NCI-H446 (cell line): Measurements from ENCODE around the gene NFKB2.

Experiments
- DNase-seq, 2 experiments: peaks; one replicate each; lab custom pipeline; 2025; lab: John Stamatoyannopoulos, UW

Gene NFKB2

DNA sequence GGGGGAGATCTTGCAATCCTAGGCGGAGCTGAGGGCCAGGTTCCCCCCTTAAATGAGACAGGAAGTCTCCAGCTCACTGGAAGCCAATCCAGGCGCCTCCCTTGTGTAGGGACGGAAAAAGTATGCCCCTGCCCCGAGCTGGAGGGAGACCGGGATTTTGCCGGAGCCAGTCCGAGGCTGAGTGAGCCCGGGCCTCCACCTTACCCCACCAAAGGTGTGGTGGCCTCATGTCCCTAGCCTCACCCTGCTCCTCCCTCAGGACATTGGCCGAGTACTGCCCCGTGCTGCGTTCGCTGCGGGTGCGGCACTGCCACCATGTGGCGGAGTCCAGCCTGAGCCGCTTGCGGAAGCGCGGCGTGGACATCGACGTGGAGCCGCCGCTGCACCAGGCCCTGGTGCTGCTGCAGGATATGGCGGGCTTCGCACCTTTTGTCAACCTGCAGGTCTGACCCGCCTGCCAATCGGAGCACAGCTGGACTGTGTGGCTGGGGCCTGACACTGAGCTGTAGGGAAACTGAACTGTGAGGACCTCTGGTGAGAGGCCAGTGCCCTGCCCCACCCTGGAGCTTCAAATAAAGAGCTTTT, 27.1 kb downstream of the NFKB2 start:
- DNase-seq, result no peak

DNA sequence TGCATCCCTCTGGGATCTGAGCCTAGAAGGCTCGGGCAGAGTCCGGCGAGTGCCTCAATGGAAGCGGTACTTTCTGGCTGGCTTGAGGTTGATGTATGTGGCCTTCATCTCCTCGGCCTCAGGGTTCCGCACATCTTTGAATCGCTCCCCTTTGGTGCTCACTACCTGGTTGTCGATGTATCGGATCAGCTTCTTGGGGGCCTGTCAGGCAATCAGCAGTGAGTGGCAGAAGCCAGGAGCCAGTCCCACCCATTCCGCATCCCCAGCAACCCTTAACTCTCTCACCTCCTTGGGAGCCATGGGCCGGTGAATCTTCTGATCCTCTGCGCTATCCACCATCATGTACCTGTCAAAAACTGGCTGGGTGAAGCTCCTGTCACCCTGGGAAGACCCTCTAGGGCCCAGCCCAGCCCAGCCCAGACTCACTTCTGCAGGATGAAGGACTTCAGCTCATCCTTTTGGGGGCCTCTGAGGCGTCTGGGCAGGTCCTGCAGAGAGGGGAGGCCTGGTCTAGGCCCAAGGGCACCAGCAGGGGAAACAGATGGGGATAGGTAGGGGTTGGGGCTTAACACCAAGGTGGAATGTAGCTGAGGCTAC, 28.0 kb downstream of the NFKB2 start:
- no peak for DNase-seq

DNA sequence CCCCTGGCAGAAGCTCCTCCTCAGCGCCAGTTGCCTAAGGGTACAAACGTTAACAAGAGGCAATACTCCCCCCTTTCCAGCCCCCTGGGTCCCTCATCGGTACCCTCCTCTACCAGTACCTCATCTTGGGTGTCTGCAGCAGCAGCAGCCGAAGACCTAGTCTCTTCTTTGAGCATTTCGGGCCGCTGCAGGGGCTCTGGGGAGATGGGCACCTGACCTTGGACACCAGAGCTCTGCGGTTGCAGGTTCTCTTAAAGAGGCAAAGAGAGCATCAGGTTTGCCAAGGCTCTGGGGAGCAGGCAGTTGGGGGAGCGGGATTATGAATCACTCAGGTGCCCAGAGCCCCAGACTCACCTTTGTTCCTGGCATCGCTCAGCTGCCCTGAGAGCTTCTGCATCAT, 28.6 kb downstream of the NFKB2 start:
- no peak for DNase-seq

DNA sequence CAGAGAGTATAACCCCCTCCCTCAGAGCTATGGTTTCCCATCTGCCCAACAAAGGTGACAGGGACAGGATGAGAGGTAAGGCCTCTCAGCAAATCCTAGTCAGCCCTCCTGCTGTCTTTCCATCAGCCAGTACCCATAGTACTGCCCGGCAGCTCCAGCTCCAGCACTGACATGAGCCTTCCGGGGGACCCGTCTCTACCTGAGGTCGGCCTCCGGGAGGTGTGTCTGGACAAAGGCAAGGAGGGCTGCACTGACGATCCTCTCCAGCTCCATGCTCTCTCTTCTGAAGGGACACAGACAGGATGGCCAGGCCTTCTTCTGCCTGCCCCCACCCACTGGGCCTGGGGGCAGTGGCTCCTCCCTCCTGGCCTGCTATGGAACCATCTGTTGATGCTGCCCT, 29.4 kb downstream of the NFKB2 start:
- DNase-seq, result no peak

DNA sequence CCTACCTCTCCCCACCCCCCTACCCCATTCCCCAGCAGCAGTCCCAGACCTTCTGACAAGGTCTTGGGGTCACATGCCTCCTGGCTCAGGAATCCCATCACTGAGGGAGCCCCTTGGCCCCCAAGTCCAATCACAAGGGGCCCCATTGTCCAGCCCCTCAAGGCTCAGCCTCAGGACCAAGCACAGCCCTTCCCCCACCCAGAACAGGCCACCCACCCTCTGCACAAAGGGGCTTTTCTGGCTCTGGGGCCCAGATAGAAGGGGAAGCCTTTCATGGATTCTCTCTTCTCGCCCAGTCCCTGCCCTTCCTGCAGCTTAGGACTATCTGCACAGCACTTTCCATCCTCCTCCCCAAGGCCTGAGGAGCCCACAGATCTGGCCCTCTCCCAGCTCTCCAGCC, 29.9 kb downstream of the NFKB2 start:
- no peak for DNase-seq

DNA sequence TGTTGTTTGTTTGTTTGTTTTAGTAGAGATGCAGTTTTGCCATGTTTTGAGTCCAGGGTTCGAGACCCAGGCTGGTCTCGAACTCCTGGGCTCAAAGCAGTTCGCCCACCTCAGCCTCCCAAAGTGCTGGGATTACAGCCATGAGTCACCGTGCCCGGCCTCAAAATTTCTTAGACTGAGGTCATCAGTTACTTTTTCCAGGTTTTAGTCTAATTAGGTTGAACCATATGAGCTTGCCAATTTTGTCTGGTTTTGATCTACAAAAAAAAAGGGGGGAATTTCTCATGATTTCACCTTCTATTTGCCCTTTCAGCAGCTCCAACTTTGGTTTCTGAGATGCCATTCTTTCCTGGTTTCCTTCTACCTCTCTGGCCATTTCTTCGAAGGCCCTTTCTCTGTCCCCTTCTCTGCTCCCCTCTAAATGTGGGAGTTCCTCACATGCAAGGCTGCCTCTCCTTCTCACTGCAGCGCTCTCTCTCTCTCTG, 31.3 kb downstream of the NFKB2 start:
- no peak for DNase-seq

DNA sequence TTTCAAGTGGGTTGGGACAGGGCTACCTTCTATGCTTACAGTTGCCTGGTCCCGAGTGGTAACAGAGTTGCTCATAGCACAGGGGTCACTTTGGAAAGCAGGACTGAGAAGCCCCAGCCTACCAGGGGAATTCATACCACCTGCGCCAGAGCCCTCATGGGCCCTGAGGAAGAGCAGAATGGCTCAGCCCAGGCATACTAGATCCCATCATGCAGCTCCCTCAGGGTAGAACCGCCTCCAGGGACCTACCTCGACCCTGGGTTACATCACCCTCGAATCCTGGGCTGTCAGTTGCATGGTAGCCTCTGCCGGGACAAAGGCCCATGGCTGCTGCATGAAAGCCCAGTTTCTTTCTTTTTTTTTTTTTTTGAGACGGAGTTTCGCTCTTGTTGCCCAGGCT, 34.0 kb downstream of the NFKB2 start:
- DNase-seq, result no peak

DNA sequence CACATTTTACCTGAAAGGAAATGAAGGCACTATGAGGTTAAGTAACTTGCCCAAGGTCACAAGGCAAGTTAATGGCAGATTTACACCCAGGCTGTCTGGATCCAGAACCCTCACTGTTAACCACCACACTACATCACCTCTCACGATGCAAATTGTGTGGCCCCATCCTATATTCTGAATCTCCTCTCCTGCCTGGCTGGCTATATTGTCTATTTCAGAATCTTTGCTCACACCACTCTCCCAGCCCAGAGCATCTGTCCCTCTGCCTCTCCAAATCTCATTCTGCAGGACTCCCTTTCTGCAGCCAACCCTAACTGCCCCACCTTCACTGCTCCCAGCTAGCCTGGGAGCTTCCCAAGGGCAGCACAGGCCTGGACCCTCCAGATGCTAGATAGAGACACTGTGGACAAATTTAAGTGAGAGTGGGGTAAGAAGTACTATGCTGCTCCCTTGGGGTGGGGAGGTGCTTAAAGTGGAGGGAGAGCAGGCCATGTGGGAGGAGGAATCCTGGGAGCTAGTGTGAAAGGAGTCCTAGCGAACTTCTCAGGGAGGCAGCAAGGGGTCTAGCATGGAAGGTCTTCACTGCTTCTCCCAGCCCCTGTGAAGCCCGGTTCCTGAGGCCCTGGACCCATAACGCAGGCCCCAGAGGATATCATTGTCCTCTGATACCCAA, 36.1 kb downstream of the NFKB2 start:
- no peak for DNase-seq

DNA sequence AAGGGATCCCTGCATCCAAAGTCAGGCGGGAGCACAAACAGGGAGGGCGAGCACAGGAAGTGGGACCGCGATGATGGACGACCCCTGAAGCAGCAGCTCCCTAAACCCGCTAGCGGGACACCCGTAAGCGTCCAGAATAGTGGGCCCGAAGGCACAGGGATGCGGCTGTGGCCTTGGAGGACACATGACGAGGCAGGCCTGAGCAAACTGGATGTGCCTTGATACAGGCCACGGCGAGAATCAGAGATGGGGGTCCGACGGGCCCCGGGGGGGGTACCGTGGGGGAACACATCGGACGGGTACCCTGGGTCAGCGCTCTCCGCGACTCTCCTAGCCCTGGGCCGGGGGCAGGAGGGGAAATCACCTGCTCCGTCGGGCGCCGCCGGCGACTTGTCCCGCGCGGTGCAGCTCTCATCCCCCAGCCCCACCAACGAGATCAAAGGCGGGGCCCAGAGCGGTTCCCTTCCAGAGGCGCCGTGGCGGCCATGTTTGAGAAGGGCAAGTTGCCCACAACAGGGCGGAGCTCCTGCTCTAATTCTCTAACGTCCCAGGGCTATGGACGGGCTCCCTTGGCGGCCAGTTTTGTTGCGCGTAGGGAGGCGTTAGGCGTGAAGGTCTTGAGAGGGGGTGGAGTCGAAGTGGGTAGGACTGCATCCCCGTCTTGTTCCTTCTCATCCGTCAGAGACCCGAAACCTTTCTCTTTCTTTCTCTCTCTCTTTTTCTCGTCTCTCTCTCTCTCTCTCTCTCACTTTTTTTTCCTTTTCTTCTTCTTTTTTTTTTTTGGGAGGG, 36.9 kb downstream of the NFKB2 start, which contains the start of gene CUEDC2:
CUEDC2 (minus strand) TSS at position 413 of the 789 bp plus-strand sequence. CDS start 7,386 bp downstream, outside the sequence.
- peak; percentile 86 to 96 for DNase-seq

DNA sequence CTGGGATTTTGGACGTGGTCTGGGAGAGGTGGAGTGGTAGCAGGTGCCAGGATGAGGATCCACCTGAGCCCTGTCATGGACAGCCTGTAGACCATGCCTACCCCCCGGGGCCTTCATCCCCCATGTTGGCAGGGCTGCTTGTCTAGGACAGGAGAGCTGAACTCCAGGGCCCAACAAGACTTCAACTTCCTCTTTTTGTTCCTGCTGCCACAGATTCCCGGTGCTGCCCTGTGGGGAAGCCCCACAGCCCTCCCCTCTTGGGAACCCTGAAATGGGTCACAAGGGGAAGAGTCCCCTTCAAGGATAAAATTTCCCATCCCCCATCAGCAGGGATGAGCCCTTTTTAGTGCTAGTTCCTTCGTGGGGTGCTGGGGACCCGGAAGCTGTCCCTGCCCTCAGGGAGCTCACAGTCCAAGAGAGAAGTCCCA, 38.1 kb downstream of the NFKB2 start:
- DNase-seq, result no peak

DNA sequence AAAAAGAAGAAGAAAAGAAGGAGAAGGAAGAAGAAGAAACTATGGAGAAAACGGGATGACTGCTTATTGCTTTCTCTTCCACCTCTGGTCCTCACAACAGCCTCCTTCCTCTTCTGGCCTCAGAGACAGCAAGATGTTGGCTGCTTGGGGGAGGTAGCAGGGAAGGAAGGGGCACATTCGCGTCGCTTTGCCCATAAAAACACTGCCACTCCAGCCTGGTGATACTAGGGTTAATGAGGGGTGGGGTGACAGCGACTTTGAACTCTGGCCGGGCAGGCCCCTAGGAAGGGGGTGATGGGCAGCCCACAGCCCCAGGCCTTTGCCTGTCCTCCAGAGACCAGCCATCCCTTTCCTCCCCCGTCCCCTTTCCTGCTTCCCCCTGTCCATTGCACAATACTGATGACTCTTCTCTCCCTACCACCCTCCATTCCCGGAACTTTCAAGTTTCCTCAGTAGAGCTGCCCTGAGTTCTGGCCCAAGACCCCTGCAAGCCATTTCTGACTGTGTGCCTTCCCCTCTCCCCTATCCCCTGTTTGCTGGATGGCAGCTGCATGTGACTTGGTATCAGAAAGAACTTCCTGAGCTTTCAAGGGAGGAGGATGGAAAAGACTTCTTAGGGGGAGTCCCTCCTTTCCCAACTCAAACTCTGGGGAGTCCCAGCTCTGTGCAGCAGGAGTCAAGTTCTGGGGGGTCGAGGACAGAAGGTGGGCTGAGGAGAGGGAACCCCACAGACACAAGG, 39.1 kb downstream of the NFKB2 start:
- no peak for DNase-seq

DNA sequence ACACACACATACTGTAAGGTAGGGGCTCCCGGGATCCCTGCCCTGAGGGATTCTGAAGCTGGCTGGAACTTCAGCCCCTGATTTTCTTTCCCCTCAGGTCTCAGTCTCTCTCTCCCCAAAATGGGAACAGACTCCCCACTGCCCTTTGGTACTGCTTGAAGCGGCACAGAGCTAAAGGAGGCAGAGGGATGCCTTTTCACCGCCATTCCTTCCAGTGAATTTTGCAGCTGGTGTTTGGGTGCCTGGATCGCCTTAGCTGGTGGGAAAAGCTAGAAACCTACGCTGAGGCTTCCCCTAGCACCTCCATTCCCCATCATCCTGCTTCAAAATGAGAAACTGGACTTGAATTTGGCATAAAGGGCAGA, 39.6 kb downstream of the NFKB2 start:
- no peak for DNase-seq

DNA sequence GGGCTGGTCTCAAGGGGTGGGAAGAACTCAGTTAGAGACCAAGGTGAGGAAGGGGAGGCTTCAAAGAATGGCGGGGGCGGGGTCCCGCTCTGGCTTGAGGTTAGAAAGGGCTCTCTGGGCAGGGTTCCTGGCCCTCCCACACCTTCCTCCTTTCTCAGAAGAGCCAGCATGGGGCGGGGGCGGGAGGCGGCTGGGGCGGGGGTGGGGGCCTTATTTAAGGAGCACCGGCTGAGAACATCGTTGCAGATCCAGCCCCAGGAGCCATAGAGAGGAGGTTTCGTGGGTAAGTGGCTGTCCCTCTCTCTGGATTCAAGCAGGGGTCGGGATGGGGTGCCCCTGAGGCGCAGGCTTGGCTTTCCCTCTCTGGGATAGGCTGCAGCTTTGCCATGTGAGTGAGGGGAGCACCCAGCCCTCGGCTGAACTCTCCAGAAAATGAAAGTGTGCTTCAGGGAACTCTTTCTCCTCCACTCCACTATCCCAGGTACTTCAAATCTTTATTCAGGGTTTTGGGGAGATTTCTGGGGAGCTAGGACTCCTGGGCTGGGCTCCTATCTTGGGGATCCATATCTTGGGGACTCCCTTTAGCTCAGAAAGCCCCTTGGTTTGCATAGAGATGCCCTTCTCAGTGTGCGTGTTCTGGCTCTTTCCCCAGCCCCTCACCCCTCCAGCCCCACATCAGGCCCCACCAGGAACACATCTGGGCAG, 40.2 kb downstream of the NFKB2 start:
- no peak for DNase-seq

DNA sequence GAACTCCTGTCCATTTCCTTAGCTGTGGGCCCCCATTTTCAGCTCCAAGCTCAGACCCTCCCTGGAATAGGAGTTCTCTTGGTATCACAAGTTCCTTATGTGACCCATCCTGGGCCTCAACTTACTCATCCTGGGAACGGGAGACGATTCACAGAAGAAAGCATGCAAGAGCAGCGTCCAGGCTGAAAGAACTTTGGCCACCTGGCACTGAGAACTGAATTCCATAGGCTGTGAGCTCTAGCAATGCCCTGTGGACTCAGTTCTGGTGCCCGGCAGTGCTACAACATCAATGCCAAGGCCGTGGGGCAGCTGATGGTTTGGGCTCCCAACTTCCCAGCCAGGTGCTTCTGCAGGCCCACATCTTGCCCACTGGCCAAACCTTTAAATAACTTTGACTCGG, 40.8 kb downstream of the NFKB2 start:
- no peak for DNase-seq

DNA sequence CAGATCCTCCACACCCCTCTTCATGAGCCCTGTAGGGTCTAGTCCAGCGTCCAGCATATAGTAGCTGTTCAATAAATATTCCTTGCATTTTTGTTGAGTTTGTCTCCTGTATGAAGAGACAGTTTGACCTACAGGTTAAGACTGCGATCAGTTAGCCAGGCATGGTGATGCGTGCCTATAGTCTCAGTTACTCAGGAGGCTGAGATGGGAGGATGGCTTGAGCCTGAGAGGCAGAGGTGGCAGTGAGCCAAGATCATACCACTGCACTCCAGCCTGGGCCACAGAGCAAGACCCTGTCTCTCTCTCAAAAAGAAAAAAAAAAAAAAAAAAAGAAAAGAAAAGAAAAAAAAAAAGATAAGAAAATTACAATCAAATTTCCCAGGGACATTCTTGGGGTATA, 42.0 kb downstream of the NFKB2 start:
- DNase-seq, result no peak

DNA sequence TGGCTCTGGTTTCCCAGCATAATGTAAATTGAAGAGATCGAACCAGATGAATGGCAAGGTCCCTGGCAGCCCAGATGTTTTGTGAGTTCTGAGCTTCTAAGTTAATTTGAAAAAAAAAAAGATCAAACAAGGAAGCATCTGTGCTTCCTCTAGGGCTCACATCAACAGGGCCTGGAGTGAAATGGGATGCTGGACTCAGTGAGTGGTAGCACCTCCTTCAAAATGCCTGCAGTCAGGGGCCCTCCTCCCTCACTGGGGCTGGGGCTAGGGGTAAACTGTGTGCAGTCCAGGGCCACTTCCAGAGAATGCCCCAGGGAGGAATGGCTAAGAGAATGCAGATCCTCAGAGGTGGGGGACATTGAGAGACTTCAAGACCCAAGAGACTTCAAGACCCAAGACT, 42.9 kb downstream of the NFKB2 start:
- no peak for DNase-seq

DNA sequence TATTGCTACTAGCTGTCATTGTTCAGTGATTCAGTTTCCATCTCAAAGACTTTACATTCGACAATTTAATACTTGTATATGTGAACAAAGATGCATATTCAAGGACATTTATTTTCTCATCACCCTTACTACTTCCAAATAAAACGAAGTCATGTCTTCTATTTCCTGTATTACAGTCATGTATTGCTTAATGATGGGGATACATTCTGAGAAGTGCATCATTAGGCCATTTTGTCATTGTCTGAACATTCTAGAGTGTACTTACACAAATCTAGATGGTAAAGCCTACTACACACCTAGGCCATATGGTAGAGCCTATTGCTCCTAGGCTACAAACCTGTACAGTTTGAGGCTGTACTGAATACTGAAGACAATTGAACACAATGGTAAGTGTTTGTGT, 49.3 kb downstream of the NFKB2 start:
- DNase-seq, result no peak

DNA sequence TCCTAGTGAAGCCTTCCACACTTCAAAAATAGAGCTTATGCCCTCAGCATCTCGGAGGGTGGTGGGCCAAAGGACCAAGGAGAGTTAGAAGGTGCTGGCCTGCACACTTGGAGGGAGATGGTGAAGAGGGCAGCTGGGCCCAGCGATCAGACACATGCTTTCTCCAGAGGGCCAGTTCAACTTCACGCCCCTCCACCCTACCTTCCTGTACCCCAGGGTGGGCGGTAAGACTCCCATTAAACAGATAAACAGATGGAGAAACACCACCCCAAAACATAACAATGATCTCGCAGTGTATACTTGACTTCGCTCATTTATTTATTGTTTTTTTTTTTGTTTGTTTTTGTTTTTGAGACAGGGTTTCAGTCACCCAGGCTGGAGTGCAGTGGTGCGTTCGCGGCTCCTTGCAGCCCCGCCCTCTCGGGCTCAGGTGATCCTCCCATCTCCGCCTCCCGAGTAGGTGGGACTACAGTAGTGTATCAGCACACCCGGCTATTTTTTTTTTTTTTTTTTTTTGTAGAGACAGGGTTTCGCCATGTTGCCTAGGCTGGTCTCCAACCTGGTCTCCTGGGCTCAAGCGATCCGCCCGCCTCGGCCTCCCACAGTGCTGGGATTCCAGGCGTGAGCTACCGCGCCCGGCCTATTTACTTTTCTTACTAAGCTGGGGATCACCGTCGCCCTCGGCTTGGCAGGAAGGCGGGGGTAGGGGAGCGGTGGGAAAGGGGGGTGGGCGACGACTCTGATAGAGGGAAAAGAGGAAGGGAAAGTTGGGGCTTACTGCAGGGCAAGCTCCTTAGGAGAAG, 54.0 kb downstream of the NFKB2 start:
- DNase-seq, result peak in 1 of 2 experiments; percentile 53

DNA sequence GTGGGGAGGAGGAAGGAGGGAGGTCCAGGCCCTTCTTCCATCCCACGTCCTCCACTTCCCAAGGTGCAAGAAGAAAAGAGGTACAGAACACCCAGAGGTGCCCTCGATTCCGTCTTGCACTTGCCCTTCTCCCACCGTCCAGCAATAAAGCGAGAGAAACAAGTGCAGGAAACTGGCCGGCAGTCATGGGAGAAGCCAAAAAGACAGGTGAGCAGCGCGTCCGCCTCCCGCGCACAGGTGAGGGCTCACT, 54.5 kb downstream of the NFKB2 start:
- DNase-seq, result no peak

DNA sequence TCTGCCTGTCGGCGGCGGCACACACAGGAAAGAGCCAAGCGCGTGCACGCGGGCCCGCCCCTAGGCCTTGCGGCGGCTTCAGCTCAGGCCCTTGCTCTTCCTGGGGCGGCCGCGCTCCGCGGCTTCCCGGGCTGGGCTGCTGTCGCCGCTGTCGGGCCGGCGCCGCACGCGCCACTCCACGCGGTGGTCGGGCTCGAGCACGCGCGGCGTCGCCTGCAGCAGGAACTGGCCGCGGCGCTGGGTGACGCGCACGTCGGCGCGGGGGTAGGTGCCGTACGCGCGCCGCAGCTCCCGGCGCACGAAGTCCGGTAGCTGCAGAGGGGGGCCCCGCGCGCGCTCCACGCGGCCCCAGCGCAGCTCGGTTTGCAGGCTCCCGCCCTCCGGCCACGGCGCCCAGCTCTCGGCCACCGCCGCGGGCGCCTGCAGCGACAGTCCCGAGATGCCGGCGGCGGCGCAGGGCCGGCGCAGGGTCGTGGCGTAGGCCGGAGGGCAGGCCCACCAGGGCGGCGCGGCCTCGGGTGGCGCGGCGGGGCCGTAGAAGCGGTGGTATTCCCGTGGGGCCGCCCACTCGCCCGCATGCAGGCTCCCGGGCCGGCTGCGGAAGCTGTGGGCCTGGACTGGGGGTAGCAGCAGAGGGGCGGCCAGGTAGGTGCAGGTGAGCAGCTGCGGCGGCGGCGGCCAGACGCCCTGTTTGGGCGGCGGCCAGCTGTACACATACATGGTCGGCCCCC, 55.0 kb downstream of the NFKB2 start:
- peak; percentile 20 to 80 for DNase-seq
